HG03095 (cell line): Measurements from ENCODE around the gene CMBL.
A peak's percentile ranks its signal among the peaks of the same experiment; 100 is the strongest.
"Not testable (repeated sequence)": the region's sequence is repeated elsewhere in the genome, so short reads cannot be mapped to it uniquely, and the experiment has no call there.

Experiments
- ATAC-seq: cut with Tn5 transposase; IDR thresholded peaks from one replicate; pipeline ENCODE4 v1.9.1; 2021; ENCODE audit warnings: moderate library complexity; ENCODE audit not compliant: unreplicated experiment

CMBL gene

GRCh38 chr5:10286862-10287227 lies 20.9 kb downstream of the CMBL start:
- no peak for ATAC-seq

DNA sequence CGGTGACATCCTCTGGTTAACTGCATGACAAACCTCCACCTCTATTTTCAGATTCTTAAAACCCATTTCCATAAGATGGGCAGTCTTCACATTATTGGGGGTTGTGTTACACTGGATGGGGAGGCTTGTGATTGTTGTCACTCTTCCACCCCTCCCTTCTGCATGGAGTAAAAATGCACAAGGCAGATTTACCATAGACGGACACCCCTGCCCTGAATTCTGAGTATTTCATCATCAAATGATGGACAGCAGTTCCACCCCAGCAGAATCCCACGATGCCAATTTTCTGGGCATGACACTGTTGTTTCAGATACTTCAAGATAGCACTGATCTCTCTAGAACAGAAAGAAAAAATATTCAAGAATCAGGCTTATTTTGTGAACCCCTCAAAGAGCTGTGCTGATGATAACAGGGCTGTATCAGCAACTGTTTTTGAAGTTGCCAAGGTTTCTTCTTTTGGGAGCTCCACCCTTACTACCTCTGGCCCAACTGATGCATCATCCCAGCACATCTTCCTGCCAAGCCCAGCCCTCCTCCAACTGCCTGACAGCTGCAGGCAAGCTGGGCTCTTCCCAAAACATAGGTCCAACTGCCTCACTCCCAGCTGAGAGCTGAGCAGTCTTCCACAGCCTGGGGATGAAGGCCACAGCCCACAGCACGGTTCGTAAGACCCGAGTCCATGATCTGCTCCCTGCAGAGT lies 21.4 kb downstream of the CMBL start:
- no peak for ATAC-seq

DNA sequence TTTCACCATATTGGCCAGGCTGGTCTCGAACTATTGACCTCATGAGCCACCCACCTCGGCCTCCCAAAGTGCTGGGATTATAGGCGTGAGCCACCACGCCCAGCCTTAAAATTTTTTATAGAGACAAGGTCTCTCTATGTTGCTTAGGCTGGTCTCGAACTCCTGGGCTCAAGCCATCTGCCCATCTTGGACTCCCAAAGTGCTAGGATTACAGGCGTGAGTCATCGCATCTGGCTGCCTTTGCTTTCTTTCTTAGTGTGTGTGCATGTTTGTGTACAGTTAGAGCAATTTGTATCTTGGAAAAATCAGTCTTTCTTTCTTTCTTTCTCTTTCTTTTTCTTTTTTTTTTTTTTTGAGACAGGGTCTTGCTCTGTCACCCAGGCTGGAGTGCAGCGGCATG lies 22.3 kb downstream of the CMBL start:
- not testable (repeated sequence) for ATAC-seq

- ATAC-seq, result peak; percentile 98
Observed at GRCh38 chr5:10283927-10284635, 23.6 kb downstream of the CMBL start.

- ATAC-seq, result no peak
Observed at GRCh38 chr5:10279925-10280720, 27.6 kb downstream of the CMBL start.

GRCh38 chr5:10279328-10279727 lies 28.4 kb downstream of the CMBL start:
- ATAC-seq, result no peak

DNA sequence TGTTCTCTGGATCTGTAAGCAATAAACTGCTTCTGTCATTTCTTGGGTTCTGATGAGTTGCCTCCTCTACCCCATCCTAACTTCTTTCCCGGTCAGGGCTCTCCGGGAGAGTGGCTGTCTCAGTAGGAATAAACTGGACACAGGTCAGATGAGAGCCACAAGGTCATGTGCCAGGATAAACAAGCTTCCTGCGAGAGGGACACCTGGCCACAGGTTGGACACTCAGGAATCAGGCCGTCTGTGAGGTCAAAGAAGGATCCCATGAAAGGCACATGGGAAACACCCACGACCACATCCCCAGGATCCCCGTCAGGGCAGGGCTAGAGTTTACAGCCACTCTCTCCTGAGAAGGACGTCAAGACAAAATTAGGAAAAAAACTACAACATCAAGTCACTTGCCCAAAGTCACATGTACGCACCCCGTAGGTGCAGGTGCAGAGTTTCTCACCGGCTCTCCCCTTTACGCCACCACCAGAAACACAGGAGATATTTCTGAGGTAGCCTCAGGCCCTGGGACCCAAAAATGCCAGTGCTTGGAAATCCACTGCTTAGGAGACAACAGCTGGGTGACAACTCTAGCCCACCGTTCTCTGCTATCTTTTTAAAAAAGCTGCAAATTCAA lies 28.9 kb downstream of the CMBL start:
- ATAC-seq, result no peak

GRCh38 chr5:10277773-10278630 lies 29.7 kb downstream of the CMBL start:
- no peak for ATAC-seq

DNA sequence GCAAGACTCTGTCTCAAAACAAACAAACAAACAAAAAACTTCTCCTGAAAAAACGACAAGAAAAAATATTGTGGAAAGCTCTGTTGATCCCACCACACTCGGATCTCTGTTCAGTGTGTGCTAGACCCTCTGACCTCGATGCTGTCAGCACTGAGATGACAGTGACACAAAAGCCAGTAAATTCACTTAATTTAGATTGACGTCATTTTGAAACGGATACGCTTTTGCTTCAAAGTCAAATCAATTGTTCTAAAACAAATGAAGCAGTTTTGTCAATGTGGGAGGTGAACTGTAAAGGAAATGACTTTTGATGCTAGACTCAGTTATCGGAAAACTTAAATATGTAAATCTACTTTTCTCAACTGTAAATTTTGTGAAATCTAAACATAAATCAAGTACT lies 31.0 kb downstream of the CMBL start:
- ATAC-seq, result no peak

DNA sequence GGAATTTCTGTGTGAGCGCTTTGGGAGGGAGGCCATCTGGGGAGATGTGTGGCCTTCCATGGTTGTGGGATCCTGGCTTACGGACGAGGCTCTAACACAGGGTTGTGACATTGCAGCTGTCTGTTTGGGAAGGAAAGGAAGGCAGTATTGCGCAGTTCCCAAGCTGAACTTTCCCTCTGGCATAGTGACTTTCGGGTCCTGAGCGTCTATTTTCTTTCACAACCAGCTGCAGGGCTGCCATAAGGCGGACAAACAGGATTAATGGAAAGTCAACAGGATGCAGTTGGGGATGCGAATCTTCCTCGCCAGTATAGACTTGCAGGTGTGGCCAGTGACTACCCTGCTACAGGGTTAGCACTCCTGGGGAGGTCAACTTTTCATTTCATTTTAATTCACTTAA lies 31.7 kb downstream of the CMBL start:
- ATAC-seq, result no peak

DNA sequence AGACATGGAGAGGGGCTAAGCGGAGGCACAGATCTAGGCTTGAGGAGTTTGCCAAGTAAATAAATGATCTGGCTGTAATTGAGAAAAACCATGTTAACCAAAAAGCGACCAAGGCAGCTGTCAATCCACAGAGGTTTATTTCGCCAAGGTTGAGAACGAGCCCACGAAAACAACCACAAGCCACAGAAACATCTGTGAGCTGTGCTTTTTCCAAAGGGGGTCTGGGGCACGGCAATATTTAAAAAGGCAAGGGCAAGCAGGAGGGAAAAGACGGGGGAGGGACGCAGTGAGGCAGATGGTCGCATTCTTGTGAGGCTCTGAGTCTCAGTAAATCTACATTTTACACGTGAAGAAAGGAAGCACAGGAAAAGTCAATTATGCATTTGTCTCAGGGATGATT lies 32.2 kb downstream of the CMBL start:
- ATAC-seq, result no peak

GRCh38 chr5:10272875-10273209 lies 34.9 kb downstream of the CMBL start:
- not testable (repeated sequence) for ATAC-seq

DNA sequence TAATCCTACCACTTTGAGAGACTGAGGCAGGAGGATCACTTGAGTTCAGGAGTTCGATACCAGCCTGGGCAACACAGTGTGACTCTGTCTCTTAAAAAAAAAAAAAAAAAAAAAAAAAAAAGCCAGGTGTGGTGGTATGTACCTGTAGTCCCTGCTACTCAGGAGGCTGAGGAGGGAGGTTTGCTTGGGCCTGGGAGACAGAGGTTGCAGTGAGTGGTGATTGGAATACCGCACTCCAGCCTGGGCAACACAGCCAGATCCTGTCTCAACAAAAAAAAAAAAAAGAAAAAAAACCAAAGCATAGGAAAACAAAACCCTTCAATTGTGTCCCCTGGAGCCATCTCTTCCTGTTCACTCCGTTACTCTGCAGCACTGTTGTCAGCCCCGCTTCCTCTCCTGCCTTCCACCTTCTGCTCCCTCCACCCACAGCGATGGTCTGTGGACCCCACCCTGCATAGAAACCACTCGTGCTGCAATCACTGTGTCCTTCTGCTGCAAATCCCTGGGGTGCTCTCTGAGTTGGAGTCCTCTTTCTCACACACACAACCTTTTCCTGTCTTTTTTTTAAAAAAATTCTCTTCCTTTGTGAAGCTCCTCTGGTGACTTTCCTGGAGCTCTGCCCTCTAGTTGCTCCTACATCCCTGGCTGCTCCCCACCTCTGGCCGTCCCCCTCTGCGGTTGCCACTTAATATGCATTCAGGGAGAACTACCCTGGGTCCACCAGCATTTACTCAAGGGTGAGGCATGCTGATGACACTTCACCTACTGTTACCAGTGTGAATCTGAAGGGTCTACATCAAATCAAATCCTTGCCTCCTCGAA lies 35.4 kb downstream of the CMBL start:
- ATAC-seq, result no peak

- no peak for ATAC-seq
Observed at GRCh38 chr5:10268100-10268499, 39.6 kb downstream of the CMBL start.

GRCh38 chr5:10266839-10267238 lies 40.9 kb downstream of the CMBL start:
- no peak for ATAC-seq

DNA sequence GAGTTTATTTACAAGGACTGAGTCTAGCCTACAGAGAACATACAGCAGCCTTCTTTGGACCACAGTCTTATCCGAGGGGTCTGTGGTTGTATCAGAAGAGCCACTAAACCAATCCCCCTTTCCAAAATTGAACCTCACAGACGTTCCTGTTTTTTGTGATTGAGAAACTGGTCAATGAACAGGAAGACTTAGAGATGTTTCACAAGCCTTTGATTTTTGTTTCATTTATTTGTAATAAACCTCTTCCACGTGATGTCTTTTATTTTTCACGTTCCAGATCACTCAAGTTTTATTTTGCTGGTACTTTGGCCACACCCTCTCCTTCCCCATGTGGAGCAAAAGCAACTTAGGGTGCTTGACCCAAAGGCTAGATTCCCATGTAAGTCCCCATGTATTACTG lies 41.6 kb downstream of the CMBL start:
- no peak for ATAC-seq

DNA sequence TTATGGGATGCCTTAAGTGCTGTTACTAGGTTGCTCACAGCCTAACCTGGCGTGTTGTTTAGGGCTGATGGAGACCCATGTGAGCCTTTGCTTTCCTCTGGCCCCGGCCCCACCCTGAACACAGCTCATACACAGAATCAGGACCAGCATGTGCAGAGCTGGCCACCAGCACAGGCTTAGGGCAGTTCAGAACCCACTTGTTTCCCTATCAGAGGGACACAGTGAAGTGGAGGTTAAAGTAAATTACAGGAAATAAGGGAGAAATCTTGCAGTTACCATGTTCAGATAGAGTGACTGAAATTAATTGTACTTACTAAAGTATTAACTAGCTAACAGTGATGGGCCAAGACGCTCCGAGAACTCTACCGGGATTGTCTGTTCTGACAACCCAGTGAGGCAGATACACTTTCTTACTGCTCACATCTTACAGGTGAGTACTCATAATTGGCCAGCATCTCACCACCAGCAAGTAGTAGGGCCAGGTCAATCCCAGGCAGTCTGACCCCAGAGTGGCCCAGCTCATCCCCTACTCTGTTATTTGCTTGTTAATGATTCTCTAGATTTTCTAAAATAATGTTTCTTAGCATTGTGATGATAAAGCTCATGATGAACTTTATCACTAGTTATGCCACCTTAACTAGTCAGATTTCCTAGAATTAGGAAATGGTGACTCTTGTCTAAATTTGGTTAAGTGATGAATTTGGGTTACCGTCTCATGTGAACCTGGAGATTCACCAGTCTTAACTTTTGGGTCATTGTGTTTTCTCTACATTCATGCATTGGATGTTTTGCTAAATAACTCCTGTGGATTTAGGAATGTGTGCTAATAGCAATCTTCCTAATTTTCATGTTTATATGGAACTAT lies 42.2 kb downstream of the CMBL start:
- no peak for ATAC-seq

DNA sequence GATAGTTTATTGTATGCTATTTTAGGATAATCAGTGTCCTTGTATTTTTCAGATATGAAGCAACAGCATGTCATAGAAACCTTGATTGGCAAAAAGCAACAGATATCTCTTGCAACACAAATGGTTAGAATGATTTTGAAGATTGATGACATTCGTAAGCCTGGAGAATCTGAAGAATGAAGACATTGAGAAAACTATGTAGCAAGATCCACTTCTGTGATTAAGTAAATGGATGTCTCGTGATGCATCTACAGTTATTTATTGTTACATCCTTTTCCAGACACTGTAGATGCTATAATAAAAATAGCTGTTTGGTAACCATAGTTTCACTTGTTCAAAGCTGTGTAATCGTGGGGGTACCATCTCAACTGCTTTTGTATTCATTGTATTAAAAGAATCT lies 43.1 kb downstream of the CMBL start:
- ATAC-seq, result no peak

DNA sequence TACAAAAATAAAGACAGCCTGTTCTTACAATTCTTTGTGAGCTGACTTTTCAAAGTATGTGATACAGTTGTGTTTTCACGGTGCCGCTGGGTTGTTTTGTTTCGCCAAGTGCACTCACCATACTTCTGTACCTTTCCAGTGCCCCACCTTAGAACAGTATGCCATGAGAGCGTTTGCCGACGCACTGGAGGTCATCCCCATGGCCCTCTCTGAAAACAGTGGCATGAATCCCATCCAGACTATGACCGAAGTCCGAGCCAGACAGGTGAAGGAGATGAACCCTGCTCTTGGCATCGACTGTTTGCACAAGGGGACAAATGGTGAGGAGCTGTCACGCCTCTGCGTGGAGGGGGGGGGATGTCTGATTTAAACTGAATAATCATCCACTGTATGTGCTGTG lies 44.7 kb downstream of the CMBL start:
- ATAC-seq, result no peak
